GM13976 (cell line): Measurements from ENCODE around the gene C12orf50.

Experiments
- DNase-seq: peaks from one replicate; pipeline ENCODE4 v3.0.0; 2012; ENCODE audit warnings: low spot score
- CTCF ChIP-seq: IDR thresholded peaks from 2 replicates; pipeline ENCODE4 v1.5.1; 2012; ENCODE audit warnings: borderline replicate concordance, mild to moderate bottlenecking; ENCODE audit not compliant: insufficient read depth; ENCODE audit errors: extremely low read depth, missing control alignments, control extremely low read depth
- in situ Hi-C: fragments of 300-500 bp; cut with MboI; formaldehyde crosslinking; loops from one replicate; pipeline ENCODE4 v1.12.0; 2022; ENCODE audit warnings: low sequenced_read_pairs, mixed read lengths, inconsistent platforms; ENCODE audit not compliant: unreplicated experiment

Gene C12orf50

DNA sequence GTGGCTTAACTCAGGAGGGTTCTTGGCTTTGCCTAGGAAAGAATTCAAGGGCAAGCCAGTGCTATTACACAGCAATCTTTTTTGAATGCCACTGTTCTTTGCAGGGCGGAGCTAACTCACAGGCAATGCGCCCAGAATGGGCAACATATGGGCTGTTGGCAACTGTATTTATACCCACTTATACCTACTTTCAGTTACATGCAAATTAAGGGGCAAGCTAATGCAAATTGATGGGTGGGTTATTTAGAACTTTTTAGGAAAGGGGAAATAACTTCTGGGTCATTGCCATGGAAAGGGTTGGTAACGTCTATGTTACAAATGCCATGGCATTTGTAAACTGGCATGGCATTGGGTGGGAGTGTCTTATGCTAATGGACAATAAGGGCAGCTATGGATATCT, 85.4 kb downstream of the C12orf50 start:
- TF ChIP-seq CTCF, result no peak
- in situ Hi-C loops, result no loop called here
- no peak for DNase-seq

DNA sequence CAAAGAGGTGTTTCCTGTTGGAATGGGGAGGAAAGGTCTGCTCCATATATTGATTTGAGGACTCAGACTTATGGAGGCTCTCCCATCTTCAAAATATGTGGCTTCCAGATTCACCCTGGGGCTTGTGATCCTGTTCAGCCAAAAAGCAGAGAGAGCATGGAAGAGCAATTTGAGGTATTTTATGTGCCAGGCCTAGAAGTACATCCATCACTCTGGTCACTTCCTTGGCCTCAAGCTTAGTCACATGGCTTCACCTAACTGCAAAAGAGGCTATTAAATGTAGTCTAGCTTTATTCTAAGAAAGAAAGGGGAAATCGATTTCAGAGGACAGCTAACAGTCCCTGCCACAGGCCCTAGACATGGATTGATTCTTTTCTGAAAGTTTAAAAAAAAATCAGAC, 86.2 kb downstream of the C12orf50 start:
- in situ Hi-C loops, result no loop called here
- no peak for DNase-seq

GRCh38 chr12:87939182-87939581, 90.0 kb downstream of the C12orf50 start:
- in situ Hi-C loops, result no loop called here
- no peak for TF ChIP-seq CTCF
- no peak for DNase-seq

More for the DNA sequence above, 86.2 kb downstream of the C12orf50 start:
- TF ChIP-seq CTCF, result no peak

- in situ Hi-C loops, result no loop called here
- DNase-seq, result no peak
- no peak for TF ChIP-seq CTCF
Measured at GRCh38 chr12:87935216-87935615, 94.0 kb downstream of the C12orf50 start.

GRCh38 chr12:87933991-87934390, 95.2 kb downstream of the C12orf50 start:
- no peak for TF ChIP-seq CTCF
- DNase-seq, result no peak
- in situ Hi-C loops, result no loop called here

DNA sequence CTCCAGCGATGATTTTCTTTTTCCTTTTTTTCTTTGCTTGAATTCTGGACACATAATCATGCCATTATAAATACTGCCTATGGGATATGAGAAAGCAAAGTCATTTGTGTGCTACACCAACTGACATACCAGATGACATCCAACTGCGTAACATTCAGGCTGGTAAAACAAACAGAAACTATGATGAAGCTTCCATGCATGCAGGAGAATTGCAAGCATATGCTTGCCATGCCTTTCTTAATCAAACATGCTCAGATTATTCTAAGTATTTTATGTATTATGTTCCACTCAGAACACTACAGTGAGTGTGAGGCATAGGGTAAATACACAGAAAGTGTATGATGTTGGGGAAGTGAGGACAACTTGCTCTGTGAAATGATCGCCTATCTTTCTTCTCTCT, 97.4 kb downstream of the C12orf50 start:
- no peak for DNase-seq
- in situ Hi-C loops, result no loop called here
- TF ChIP-seq CTCF, result no peak

- in situ Hi-C loops, result no loop called here
- no peak for TF ChIP-seq CTCF
- DNase-seq, result no peak
Measured at GRCh38 chr12:87930627-87931026, 98.6 kb downstream of the C12orf50 start.
